Measurements from ENCODE around the gene TBC1D12.
A peak's percentile ranks its signal among the peaks of the same experiment; 100 is the strongest.

The TBC1D12 gene

GRCh38 chr10:94409021-94409657 is 6.8 kb downstream of the TBC1D12 start:
- DNase-seq: no peak

- DNase-seq: no peak
These were observed 9.0 kb downstream of the TBC1D12 start for GRCh38 chr10:94411304-94411703.

GRCh38 chr10:94412449-94412848 is 10.1 kb downstream of the TBC1D12 start:
- DNase-seq: no peak

GRCh38 chr10:94413361-94413760 is 11.0 kb downstream of the TBC1D12 start:
- no peak for DNase-seq

- no peak for DNase-seq
These were observed 14.6 kb downstream of the TBC1D12 start for GRCh38 chr10:94416896-94417295.

GRCh38 chr10:94417321-94417720 is 15.0 kb downstream of the TBC1D12 start:
- no peak for DNase-seq

GRCh38 chr10:94420516-94420915 is 18.2 kb downstream of the TBC1D12 start:
- no peak for DNase-seq

GRCh38 chr10:94420998-94421528 is 18.7 kb downstream of the TBC1D12 start:
- no peak for DNase-seq

GRCh38 chr10:94423627-94424026 is 21.3 kb downstream of the TBC1D12 start:
- DNase-seq: peak; percentile 68

GRCh38 chr10:94424714-94425337 is 22.5 kb downstream of the TBC1D12 start:
- no peak for DNase-seq

GRCh38 chr10:94425942-94426341 is 23.6 kb downstream of the TBC1D12 start:
- no peak for DNase-seq

GRCh38 chr10:94427166-94427565 is 24.8 kb downstream of the TBC1D12 start:
- DNase-seq: no peak

- no peak for DNase-seq
These were observed 26.7 kb downstream of the TBC1D12 start for GRCh38 chr10:94428766-94429707.

- DNase-seq: no peak
These were observed 28.4 kb downstream of the TBC1D12 start for GRCh38 chr10:94430701-94431100.

GRCh38 chr10:94432443-94432842 is 30.1 kb downstream of the TBC1D12 start:
- DNase-seq: no peak

GRCh38 chr10:94439275-94439861 is 37.0 kb downstream of the TBC1D12 start:
- DNase-seq: peak; percentile 24

GRCh38 chr10:94440096-94440495 is 37.8 kb downstream of the TBC1D12 start:
- DNase-seq: no peak

- no peak for DNase-seq
These were observed 40.7 kb downstream of the TBC1D12 start for GRCh38 chr10:94443047-94443446.

- DNase-seq: no peak
These were observed 41.2 kb downstream of the TBC1D12 start for GRCh38 chr10:94443549-94443948.

- DNase-seq: no peak
These were observed 48.4 kb downstream of the TBC1D12 start for GRCh38 chr10:94450782-94451181.

GRCh38 chr10:94451883-94452519 is 49.7 kb downstream of the TBC1D12 start:
- DNase-seq: no peak

- no peak for DNase-seq
These were observed 54.6 kb downstream of the TBC1D12 start for GRCh38 chr10:94456942-94457341.

GRCh38 chr10:94459385-94459784 is 57.0 kb downstream of the TBC1D12 start:
- DNase-seq: no peak
